NOMO-1 treated with DMSO at 0.1 percent for 48 hours (cell line): ENCODE data around the gene WFDC6.

Experiments used
- DNase-seq: peaks from one replicate; lab custom pipeline; 2025; ENCODE audit not compliant: unreplicated experiment; lab: John Stamatoyannopoulos, UW

Gene WFDC6

DNA sequence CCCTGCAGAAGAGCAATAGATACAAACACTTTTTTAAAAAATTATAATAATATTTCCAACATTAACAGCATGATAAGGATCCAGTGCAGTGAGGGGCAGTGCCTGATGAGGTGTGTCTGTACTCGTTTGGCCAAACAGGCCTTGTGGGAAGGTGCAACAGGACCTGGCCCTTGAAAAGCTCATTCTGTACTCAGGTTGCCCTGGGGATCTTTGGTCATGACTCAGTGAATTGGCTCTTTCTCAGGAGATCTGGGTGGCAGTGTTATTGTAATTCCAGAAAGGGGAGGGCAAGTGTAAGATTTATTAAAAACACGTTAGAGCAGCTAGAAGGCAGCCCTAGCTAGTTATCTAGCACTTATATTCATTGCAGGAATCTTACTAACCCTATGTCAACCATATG is 21.0 kb downstream of the WFDC6 start:
- no peak for DNase-seq

DNA sequence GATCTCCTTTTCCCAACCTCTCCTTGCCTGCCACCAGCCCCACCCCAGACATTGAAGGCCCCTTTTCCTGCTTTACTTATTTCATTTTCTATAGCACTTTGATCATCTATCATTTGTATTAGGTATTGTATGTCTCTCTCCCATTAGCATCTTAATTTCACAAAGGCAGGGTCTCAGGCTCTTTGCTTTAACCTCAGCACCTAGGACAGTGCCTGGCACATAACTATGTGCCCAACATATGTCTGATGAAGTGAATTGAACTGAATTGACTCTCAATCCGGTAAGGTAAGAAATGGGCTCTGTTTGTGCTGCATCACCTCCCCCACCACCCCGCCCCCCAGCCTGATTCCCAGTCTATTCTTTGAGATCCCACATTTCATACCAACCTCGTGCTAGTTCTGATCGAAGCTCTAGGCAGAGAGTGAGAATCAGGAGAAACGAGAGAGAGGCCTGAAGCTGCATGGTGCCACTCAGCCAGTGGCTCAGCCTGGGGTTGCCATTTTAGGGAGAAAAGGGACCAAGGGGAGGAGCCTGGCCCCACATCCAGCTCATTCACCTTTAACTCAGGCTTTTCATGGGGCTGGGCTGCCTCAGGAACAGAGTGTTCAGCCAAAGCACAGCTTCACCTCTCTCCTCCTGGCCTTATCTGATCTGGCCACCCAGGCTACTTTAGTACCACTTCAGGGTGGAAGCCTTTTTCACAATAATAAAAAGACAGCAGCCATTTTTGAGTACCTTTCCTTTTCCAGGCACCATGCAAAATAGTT is 24.0 kb downstream of the WFDC6 start, which contains the start of gene SPINT3:
TSS of gene SPINT3 (minus strand) at position 476 of the 767 bp plus-strand sequence. CDS start at position 462, 14 bp downstream.
- no peak for DNase-seq

DNA sequence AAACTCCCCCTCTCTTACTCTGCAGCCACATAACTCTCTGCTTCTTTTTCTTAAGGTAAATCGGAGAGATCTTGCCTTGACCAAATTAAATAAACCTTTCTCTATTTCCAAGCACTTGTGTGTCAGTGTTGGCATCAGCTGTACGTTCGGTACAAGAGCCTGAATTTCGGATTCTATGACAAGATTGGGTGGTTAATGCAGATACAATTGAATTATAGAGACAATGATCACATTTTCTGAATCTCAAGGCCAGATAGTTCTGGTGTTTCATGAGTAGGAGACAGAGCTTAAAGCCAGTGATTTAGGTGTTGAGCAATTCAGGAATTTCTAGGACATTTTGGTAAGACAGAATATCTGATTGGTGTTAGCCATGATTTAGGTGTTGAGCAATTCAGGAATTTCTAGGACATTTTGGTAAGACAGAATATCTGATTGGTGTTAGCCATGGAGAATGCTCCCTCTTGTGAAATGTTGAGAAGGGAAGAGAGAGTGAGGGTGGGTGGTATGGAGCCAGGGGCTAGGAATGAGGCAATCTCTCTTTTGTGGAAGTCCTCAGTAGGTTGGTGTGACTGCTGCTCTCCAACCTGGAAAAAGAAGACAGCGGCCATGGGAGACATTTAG is 28.9 kb downstream of the WFDC6 start:
- no peak for DNase-seq

DNA sequence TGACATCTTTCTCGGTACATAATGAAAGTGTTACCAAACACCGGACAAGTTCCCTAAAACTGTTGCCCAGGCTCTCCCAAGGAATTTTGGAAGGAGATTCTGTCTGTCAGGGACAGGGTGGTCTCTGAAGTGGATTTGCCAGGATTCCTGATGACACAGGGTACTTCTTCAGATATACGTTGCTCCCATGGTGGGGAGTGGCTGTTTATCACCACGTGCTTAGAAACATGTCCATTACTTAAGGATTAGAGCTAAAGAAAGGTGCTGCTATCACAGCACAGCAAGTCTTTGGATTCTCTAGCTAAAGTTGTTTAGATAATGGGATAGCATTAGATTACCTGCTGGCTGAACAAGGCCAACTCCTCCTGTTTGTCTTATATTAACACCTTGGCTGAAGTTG is 30.2 kb downstream of the WFDC6 start:
- DNase-seq = no peak

DNA sequence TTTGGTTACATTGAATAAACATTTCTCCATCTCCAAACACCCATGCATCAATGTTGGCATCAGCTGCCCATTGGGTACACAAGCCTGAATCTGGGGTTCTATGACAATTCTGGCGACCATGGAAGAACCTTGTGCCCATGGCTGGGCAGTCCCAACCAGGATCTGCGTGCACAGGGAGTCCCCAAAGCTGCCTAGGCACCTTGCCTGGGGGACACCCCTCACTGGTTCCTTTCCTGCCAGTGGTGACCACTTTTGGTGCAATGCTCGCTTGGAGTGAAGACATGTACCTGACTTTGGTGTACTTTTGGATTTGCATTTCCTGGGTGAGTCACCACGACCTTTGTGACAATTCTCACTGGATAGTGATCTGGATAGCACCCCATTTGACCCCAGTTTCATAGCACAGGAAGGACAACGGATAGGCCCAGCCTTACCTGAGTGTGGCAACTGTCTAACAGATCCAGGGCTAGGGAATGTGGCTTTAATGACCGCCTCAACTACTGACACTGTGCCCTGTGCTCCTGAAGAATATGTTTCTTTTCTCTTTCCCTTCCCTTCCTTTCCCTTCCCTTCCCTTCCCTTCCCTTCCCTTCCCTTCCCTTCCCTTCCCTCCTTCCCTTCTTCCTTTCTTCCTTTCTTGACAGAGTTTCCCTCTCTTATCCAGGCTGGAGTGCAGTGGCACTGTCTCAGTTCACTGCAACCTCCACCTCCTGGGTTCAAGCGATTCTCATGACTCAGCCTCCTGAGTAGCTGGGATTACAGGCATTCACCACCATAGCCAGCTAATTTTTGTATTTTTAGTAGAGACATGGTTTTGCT is 31.0 kb downstream of the WFDC6 start:
- DNase-seq = no peak

DNA sequence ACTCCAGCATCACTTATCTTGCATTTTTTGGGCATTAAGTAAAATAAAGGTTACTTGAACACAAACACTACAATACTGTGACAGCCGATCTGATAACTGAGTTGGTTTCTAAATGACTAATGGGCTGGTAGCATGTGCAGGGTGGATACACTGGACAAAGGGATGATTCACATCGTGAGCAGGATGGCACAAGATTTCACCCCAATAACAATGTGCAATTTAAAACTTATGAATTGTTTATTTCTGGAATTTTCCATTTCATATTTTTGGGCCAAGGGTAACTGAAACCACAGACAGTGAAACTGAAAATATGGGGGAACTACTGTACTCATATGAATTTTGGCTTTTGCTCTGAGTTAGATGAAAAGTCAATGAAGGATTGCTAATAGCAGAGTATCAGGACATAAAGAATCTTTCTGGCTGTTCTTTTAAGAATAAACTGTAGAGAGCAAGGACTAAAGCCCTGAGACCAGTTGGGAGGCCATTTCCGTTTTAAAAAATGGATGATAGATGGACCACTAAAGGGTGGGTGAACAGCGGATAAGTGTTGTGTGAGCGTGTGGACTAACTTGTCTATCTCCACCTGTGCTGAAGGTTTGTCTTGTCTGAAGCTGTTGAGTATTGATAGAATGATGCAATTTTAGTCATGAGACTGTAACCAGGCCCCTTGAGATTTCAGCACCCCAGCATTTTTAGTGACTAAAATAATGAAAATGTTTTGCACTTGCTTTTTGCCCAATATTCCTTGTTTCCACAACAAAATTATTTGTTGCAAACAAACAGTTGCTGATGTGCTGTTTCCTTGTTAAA is 32.1 kb downstream of the WFDC6 start:
- DNase-seq = no peak

DNA sequence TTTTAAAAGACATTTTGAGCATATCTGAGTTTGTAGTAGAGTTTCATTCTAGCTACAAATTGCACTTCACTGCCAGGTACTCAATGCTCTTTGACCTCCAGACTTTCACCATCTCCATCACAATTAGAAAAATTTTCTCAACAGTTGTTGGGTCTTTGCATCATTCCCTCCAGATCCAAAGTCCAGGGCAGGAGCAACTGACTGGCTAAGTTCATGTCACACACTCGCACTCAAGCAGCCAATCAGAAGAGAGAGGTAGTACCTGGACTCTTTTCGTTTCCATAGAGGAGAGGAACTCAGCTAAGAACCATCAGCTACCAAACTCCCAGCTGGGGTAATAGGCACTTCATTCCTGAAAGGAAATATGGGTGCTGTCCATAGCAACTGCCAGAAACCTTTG is 32.9 kb downstream of the WFDC6 start:
- DNase-seq = no peak

DNA sequence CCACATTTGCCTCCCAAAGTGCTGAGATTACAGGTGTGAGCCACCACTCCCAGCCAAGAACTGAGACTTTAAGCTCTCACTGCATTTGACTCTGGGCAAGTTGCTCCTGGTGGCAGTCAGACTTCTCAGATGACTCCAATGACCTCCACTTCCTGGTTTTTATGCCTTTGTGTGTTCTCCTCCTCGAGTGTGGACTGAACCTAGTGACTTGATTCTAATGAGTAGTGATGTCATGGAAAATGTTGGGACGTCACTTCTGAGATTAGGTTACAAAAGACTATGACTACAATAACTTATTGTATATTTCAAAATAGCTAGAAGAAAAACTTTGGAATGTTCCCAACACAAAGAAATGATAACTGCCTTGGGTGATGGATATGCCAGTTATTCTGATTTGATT is 35.9 kb downstream of the WFDC6 start:
- no peak for DNase-seq

DNA sequence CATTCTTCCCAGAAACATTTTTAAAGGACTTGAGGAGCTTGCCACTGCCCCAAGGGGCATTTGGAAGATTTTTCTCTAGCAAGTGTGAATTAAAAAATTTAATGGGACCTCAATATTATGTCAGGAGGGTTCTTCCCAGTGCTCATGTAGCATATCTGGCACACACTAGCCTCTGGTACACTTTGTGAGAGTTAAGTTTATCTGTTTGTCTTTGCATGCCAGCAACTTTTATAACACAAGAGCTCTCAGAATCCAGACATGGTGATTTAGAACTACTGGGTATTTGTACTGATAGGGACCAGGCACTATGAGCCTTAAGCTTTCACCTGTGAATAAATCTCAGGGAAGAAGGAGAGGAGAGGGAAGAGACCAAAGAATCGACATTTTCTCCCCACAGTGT is 36.7 kb downstream of the WFDC6 start:
- no peak for DNase-seq

DNA sequence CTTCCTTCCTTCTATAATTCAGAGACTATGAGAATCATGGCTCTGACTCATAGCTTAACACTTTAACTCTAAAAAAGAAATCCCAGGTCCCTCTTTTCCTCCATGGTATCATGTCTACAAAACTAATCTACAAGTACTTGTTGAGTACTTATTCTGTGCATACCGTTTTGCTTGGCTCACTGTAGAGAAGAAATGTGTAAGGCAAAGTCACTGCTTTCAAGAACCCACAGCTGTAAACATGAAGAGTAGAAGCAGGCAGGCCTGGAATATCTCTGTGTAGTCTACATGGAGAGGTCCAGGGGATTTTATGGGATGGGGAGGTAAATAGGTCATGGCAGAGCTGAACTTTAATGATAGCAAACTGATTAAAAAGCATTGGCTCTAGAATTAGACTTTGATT is 37.7 kb downstream of the WFDC6 start:
- no peak for DNase-seq

DNA sequence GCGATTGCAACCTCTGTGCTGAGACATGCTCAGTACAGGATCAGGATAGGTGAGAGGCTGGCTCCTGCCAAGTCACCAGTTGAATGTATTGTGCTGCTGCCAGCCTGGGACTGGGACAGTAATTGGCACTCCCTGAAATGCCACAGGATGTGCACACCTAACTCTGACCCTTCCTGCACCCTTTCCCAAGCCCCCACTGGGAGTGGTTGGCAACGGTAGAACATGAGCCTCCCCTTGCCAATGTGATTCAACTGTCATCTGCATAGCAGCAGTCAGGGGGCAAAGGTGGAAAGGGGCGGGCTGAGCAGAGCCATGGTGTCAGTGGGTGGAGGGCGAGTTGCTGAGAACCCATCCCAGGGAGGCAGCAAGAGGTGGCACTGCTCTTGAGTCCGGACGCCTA is 39.3 kb downstream of the WFDC6 start:
- DNase-seq = no peak

DNA sequence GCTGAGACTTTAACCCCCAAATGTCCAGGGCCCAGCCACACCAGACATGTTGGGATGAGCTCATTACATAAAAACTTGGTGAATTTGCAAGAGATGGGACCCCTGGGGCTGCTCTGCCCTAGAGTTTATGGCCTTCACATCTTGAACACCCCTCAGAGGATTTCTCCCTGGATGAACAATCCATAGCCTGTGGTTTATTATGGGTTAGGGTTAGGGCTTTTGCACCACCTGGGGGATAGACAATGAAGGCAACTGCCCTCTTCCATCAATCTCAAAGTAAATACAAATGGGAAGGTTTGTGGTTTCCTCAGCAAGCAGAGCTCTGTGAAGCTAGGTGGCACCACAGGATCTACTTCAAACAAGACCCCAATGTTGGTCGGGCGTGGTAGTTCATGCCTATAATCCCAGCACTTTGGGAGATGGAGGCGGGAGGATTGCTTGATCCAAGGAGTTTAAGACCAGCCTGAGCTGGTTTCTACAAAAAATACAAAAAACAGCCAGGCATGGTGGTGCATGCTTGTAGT is 41.2 kb downstream of the WFDC6 start:
- no peak for DNase-seq

DNA sequence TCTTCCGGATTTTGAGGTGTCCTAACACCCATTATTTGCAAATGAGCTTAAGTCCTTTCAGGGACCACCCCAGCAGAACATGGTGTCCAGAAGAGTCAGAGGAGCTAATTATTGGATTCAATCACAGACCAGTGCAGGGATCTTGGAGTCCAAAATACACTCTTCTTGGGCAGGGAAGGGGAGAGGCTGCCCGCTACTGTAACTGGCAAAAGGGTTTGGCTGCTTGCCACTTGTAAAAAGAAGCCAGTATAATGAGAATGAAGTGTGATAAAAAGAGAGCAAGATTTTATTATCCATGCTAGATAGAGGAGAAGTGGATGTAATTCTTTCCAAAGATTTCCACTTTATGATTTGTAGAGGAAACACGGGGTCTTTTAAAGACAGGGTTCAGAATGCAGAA is 43.1 kb downstream of the WFDC6 start:
- no peak for DNase-seq

DNA sequence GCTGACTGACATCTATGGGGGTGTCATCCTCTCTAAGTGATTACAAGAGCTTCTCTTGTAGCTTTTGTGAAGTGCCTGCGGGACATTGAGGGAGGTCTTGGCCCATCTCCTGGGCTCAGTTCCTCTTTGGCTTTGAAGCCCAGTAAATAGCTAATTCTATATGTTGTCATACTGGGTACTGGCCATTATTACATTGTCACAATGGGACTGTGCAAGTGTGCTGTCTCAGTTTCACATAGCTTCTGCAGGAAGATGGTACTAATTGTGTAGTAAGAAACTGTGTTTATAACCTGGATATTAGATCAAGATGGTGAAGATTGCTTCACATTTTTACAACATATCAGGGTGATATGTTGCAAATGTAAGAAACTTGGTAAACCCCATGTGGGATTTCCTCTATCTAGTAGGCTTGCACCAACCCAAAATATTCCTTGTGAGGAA is 43.8 kb downstream of the WFDC6 start:
- peak; percentile 92 for DNase-seq

DNA sequence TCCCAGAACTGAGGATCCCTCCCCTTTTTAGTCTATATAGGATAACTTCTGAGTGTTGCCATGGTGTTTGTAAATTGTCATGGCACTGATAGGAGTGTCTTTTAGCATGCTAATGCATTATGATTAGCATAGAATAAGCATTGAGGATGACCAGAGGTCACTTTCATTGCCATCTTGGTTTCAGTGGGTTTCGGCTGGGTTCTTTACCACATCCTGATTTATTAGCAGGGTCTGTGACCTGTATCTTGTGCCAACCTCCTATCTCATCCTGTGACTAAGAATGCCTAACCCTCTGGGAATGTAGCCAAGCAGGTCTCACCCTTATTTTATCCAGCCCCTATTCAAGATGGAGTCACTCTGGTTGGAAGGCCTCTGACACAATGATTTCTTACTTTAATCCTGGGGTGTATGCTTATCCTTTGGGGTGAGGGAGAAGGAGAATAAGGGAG is 50.2 kb downstream of the WFDC6 start:
- no peak for DNase-seq

DNA sequence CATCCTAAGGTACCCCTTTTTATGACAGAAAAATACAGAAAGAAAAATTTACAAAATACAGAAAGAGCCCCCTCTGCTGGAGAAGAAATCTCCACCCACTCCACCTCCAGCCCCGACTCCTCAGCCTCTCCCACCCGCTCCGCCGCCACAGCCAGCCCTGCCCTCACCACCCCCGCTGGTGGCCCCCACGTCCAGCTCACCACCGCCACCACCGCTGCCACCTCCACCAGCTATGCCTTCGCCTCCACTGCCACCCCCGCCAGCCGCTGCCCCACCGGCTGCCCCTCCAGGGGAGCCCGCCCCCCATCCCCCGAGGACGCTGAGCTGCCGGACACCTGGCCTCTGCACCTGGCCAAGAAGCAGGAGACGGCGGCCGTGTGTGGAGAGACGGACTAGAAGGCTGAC is 52.0 kb downstream of the WFDC6 start:
- DNase-seq = peak; percentile 15

DNA sequence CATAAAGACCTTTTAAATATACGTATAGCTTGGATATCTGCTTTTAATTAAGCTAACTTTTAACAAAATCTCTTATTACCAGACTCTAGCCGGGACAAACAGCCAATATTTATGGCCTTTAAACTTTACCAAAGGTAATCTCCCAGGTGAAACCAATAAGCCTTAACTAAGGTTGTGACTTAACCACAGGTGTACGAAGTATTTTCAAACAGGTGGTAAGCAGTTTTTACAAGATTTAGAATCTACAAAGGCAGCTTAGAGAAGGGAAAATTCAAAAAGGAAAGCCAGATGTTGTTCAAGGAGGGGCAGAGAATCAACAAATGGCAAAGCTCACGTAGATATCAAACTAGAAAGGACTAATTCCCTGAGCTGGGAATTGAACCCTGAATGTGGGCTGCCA is 53.9 kb downstream of the WFDC6 start:
- no peak for DNase-seq

DNA sequence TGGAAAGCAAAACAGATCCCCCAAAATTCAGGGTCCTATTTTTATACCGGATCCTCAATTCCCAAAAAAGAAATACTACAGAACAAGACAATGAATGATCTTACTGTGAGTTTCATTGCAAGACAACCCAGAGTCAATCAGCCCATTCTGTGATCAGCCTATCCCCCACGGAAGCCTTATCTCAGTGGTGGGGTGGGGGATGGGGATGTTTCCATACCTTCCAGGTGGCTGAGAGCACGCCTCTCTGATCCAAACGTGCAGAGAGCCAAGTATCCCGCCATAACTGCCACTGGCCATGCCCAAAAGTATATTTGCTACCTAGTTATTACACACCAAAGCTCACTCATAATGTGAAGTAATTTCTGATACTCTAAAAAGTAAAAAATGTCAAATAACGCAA is 54.6 kb downstream of the WFDC6 start:
- DNase-seq = no peak
